ENCODE measurements around the gene AGAP2.

The AGAP2 gene

GRCh38 chr12:57732726-57733593, 5.6 kb downstream of the AGAP2 start:
- no peak overlapping the region for H3K9ac ChIP-seq (ENCODE audit: low read length)
- peaks cover 19% of the 10 kb centered on the region for H3K4me1 ChIP-seq (ENCODE audit: insufficient read depth, low read length)
- H3K4me3 ChIP-seq (ENCODE audit: low read depth in 1 of 2, low read length in 2 of 2) = no peak overlapping the region
- no peaks in the 10 kb centered on the region for H3K9me3 ChIP-seq (ENCODE audit: low read length)
- H3K36me3 ChIP-seq (ENCODE audit: insufficient read depth, low read length) = no peaks in the 10 kb centered on the region
- peaks cover 42 to 43% of the 10 kb centered on the region in 2 donors for H3K27me3 ChIP-seq (ENCODE audit: control insufficient read depth in 1 of 2, insufficient read depth in 2 of 2, low read length in 2 of 2)
- no peak overlapping the region for H3K27ac ChIP-seq (ENCODE audit: low read depth, low read length)

- Histone ChIP-seq H3K4me3 (ENCODE audit: low read depth in 1 of 2, low read length in 2 of 2) (no peak overlapping the region), H3K36me3 (ENCODE audit: insufficient read depth, low read length) (no peaks in the 10 kb centered on the region)
Measured at GRCh38 chr12:57732270-57732669, 6.3 kb downstream of the AGAP2 start.

GRCh38 chr12:57731411-57732080, 7.0 kb downstream of the AGAP2 start:
- Histone ChIP-seq H3K27me3 (ENCODE audit: control insufficient read depth in 1 of 2, insufficient read depth in 2 of 2, low read length in 2 of 2) (peaks cover 39 to 43% of the 10 kb centered on the region in 2 donors), H3K4me1 (ENCODE audit: insufficient read depth, low read length) (peaks cover 11% of the 10 kb centered on the region), H3K36me3 (ENCODE audit: insufficient read depth, low read length) (no peaks in the 10 kb centered on the region), H3K9me3 (ENCODE audit: low read length) (no peaks in the 10 kb centered on the region), H3K4me3 (ENCODE audit: low read depth in 1 of 2, low read length in 2 of 2) (no peak overlapping the region), H3K9ac (ENCODE audit: low read length) (no peak overlapping the region), H3K27ac (ENCODE audit: low read depth, low read length) (no peak overlapping the region)

More at GRCh38 chr12:57732270-57732669, 6.3 kb downstream of the AGAP2 start:
- no peak overlapping the region for H3K9ac ChIP-seq (ENCODE audit: low read length)
- H3K27me3 ChIP-seq (ENCODE audit: control insufficient read depth in 1 of 2, insufficient read depth in 2 of 2, low read length in 2 of 2) = peaks cover 43% of the 10 kb centered on the region in 2 donors
- H3K9me3 ChIP-seq (ENCODE audit: low read length) = no peaks in the 10 kb centered on the region
- H3K27ac ChIP-seq (ENCODE audit: low read depth, low read length) = no peak overlapping the region
- H3K4me1 ChIP-seq (ENCODE audit: insufficient read depth, low read length) = peaks cover 18% of the 10 kb centered on the region

- peaks cover 30 to 41% of the 10 kb centered on the region in 2 donors for H3K27me3 ChIP-seq (ENCODE audit: control insufficient read depth in 1 of 2, insufficient read depth in 2 of 2, low read length in 2 of 2)
- H3K36me3 ChIP-seq (ENCODE audit: insufficient read depth, low read length) = no peaks in the 10 kb centered on the region
Measured at GRCh38 chr12:57730336-57731067, 8.0 kb downstream of the AGAP2 start.

GRCh38 chr12:57729321-57729844, 9.2 kb downstream of the AGAP2 start:
- Histone ChIP-seq H3K36me3 (ENCODE audit: insufficient read depth, low read length) (no peaks in the 10 kb centered on the region), H3K9me3 (ENCODE audit: low read length) (no peaks in the 10 kb centered on the region), H3K4me3 (ENCODE audit: low read depth in 1 of 2, low read length in 2 of 2) (no peak overlapping the region), H3K9ac (ENCODE audit: low read length) (no peak overlapping the region), H3K4me1 (ENCODE audit: insufficient read depth, low read length) (no peaks in the 10 kb centered on the region), H3K27me3 (ENCODE audit: control insufficient read depth in 1 of 2, insufficient read depth in 2 of 2, low read length in 2 of 2) (peaks cover 19 to 42% of the 10 kb centered on the region in 2 donors), H3K27ac (ENCODE audit: low read depth, low read length) (no peak overlapping the region)

More at GRCh38 chr12:57730336-57731067, 8.0 kb downstream of the AGAP2 start:
- Histone ChIP-seq H3K4me3 (ENCODE audit: low read depth in 1 of 2, low read length in 2 of 2) (no peak overlapping the region), H3K9ac (ENCODE audit: low read length) (no peak overlapping the region), H3K27ac (ENCODE audit: low read depth, low read length) (no peak overlapping the region), H3K4me1 (ENCODE audit: insufficient read depth, low read length) (peaks cover under 1% of the 10 kb centered on the region), H3K9me3 (ENCODE audit: low read length) (no peaks in the 10 kb centered on the region)

GRCh38 chr12:57727758-57728395, 10.7 kb downstream of the AGAP2 start:
- H3K4me3 ChIP-seq (ENCODE audit: low read depth in 1 of 2, low read length in 2 of 2) = no peak overlapping the region
- no peaks in the 10 kb centered on the region for H3K9me3 ChIP-seq (ENCODE audit: low read length)
- no peaks in the 10 kb centered on the region for H3K36me3 ChIP-seq (ENCODE audit: insufficient read depth, low read length)
- H3K4me1 ChIP-seq (ENCODE audit: insufficient read depth, low read length) = no peaks in the 10 kb centered on the region
- no peak overlapping the region for H3K27ac ChIP-seq (ENCODE audit: low read depth, low read length)
- no peak overlapping the region for H3K9ac ChIP-seq (ENCODE audit: low read length)
- H3K27me3 ChIP-seq (ENCODE audit: control insufficient read depth in 1 of 2, insufficient read depth in 2 of 2, low read length in 2 of 2) = peaks cover 6 to 39% of the 10 kb centered on the region in 2 donors

- H3K4me1 ChIP-seq (ENCODE audit: insufficient read depth, low read length) = no peaks in the 10 kb centered on the region
- no peak overlapping the region for H3K9ac ChIP-seq (ENCODE audit: low read length)
- no peaks in the 10 kb centered on the region for H3K36me3 ChIP-seq (ENCODE audit: insufficient read depth, low read length)
- H3K27ac ChIP-seq (ENCODE audit: low read depth, low read length) = no peak overlapping the region
- peaks cover 6 to 39% of the 10 kb centered on the region in 2 donors for H3K27me3 ChIP-seq (ENCODE audit: control insufficient read depth in 1 of 2, insufficient read depth in 2 of 2, low read length in 2 of 2)
- peak overlapping the region; percentile 51 to 56 for H3K4me3 ChIP-seq (ENCODE audit: low read depth in 1 of 2, low read length in 2 of 2)
- no peaks in the 10 kb centered on the region for H3K9me3 ChIP-seq (ENCODE audit: low read length)
Measured at GRCh38 chr12:57726884-57727757, 11.4 kb downstream of the AGAP2 start.

GRCh38 chr12:57726151-57726883, 12.2 kb downstream of the AGAP2 start:
- peaks cover 6 to 39% of the 10 kb centered on the region in 2 donors for H3K27me3 ChIP-seq (ENCODE audit: control insufficient read depth in 1 of 2, insufficient read depth in 2 of 2, low read length in 2 of 2)
- H3K4me1 ChIP-seq (ENCODE audit: insufficient read depth, low read length) = no peaks in the 10 kb centered on the region
- H3K9ac ChIP-seq (ENCODE audit: low read length) = no peak overlapping the region
- peak overlapping the region; percentile 51 to 56 for H3K4me3 ChIP-seq (ENCODE audit: low read depth in 1 of 2, low read length in 2 of 2)
- no peaks in the 10 kb centered on the region for H3K36me3 ChIP-seq (ENCODE audit: insufficient read depth, low read length)
- no peaks in the 10 kb centered on the region for H3K9me3 ChIP-seq (ENCODE audit: low read length)
- no peak overlapping the region for H3K27ac ChIP-seq (ENCODE audit: low read depth, low read length)

GRCh38 chr12:57725851-57726150, 12.7 kb downstream of the AGAP2 start:
- Histone ChIP-seq H3K4me1 (ENCODE audit: insufficient read depth, low read length) (no peaks in the 10 kb centered on the region), H3K27ac (ENCODE audit: low read depth, low read length) (no peak overlapping the region), H3K9ac (ENCODE audit: low read length) (no peak overlapping the region), H3K27me3 (ENCODE audit: control insufficient read depth in 1 of 2, insufficient read depth in 2 of 2, low read length in 2 of 2) (peaks cover 6 to 39% of the 10 kb centered on the region in 2 donors), H3K9me3 (ENCODE audit: low read length) (no peaks in the 10 kb centered on the region), H3K4me3 (ENCODE audit: low read depth in 1 of 2, low read length in 2 of 2) (peak overlapping the region in 1 of 2 donors; percentile 56), H3K36me3 (ENCODE audit: insufficient read depth, low read length) (peaks cover 2% of the 10 kb centered on the region)

Measured in muscle layer of colon (tissue), 2 donors.